GM12892 (cell line): Measurements from ENCODE around the gene APLP2.

Source experiments
- POLR2A ChIP-seq: IDR thresholded peaks from 2 replicates; pipeline ENCODE4 v1.6.1; 2011; ENCODE audit warnings: low read depth, low read length, control low read depth
- POLR2AphosphoS5 ChIP-seq: IDR thresholded peaks from 2 replicates; pipeline ENCODE4 v1.6.1; 2011; ENCODE audit warnings: low read depth, low read length, control low read depth
- TAF1 ChIP-seq: IDR thresholded peaks from 2 replicates; pipeline ENCODE4 v1.6.1; 2011; ENCODE audit warnings: low read depth, mild to moderate bottlenecking, control low read depth, low read length, borderline replicate concordance

DNA sequence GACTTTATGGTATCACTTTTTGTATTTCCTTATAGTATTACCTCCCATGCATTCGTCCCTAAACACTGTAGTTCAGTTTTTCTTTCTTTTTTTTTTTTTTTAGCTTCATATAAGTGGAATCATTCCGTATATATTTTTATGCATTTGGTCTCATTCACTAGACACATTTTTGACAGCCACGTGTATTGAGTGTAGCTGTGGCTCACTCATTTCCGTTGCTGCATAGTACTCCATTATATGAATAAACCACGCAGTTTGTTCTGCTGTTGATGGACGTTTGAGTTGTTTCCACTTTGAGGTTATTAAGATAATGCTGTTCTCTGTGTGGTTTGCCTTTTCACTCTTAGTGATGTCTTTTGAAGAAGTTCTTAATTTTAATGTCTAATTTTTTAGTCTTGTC, 8.4 kb downstream of the APLP2 start:
- no peak for TF ChIP-seq POLR2A
- TF ChIP-seq POLR2AphosphoS5: no peak
- no peak for TF ChIP-seq TAF1
